Fibroblast of lung (primary cell): ENCODE results near the gene SPRYD3. TPM values are rescaled to one million over a fixed set of nuclear protein-coding genes. Genes with fewer than 3 reads are reported as not detected.

ENCODE experiments used
- DNase-seq, 2 donors: peaks; one replicate each; pipeline versions ENCODE4 v3.0.0 to v3.0.0-alpha.2; 2010; ENCODE audit warnings: low read depth in 2 of 2
- H2AFZ ChIP-seq: 2 replicates; pipeline ENCODE4 v1.5.1; 2012; ENCODE audit warnings: low read length, control low read depth, inconsistent platforms
- H3K27ac ChIP-seq: 2 replicates; pipeline ENCODE4 v1.5.1; 2011; ENCODE audit warnings: low read length, control low read depth; ENCODE audit not compliant: insufficient read depth
- H3K27me3 ChIP-seq: 2 replicates; pipeline ENCODE4 v1.5.1; 2011; ENCODE audit warnings: mild to moderate bottlenecking, low read length; ENCODE audit not compliant: control insufficient read depth, insufficient read depth
- H3K36me3 ChIP-seq: 2 replicates; pipeline ENCODE4 v1.5.1; 2011; ENCODE audit warnings: low read length; ENCODE audit not compliant: control insufficient read depth, insufficient read depth
- H3K4me1 ChIP-seq: 2 replicates; pipeline ENCODE4 v1.5.1; 2011; ENCODE audit warnings: low read length; ENCODE audit not compliant: control insufficient read depth, insufficient read depth; ENCODE audit errors: extremely low read depth
- H3K4me2 ChIP-seq: 2 replicates; pipeline ENCODE4 v1.5.1; 2011; ENCODE audit warnings: low read length, control low read depth; ENCODE audit not compliant: insufficient read depth; ENCODE audit errors: extremely low read depth
- H3K4me3 ChIP-seq, 4 experiments: fragments of 200-600 bp in 1 of 4; sonication (generic) in 1 of 4; replicated peaks in 1 of 4; 2 replicates each; pipeline ENCODE4 v1.5.1; 2011 to 2016; ENCODE audit warnings: low read length in 4 of 4, low read depth in 3 of 4, mild to moderate bottlenecking in 3 of 4, control low read depth in 2 of 4, inconsistent platforms in 1 of 4, mixed read lengths in 1 of 4; ENCODE audit not compliant: insufficient read depth in 1 of 4; ENCODE audit errors: control extremely low read depth in 1 of 4
- H3K79me2 ChIP-seq: 2 replicates; pipeline ENCODE4 v1.5.1; 2012; ENCODE audit warnings: mild to moderate bottlenecking, low read length, inconsistent platforms; ENCODE audit not compliant: control insufficient read depth, insufficient read depth
- H3K9ac ChIP-seq: 2 replicates; pipeline ENCODE4 v1.5.1; 2011; ENCODE audit warnings: mild to moderate bottlenecking, low read length, control low read depth; ENCODE audit not compliant: insufficient read depth
- H3K9me3 ChIP-seq: 2 replicates; pipeline ENCODE4 v1.5.1; 2012; ENCODE audit warnings: low read depth, low read length; ENCODE audit not compliant: control insufficient read depth, insufficient read depth
- H4K20me1 ChIP-seq: 2 replicates; pipeline ENCODE4 v1.5.1; 2011; ENCODE audit warnings: low read length; ENCODE audit not compliant: control insufficient read depth, insufficient read depth; ENCODE audit errors: extremely low read depth
- EZH2 ChIP-seq: IDR thresholded peaks from 2 replicates; pipeline ENCODE4 v1.5.1; 2012; ENCODE audit warnings: low read length, control low read depth, mild to moderate bottlenecking; ENCODE audit errors: missing control alignments
- polyA plus RNA-seq, 2 donors: library from polyadenylated mRNA; depleted of rRNA in 1 of 2; stranded (reverse) in 1 of 2; unstranded in 1 of 2; fragments of >200 nt; gene quantifications; 2 replicates each; pipeline ENCODE4 v1.2.1, GENCODE V29; 2011 to 2012; ENCODE audit warnings: missing spikeins in 1 of 2
- total RNA-seq: library from RNA; depleted of rRNA; stranded (reverse); fragments of >200 nt; gene quantifications from 2 replicates; pipeline ENCODE4 v1.2.1, GENCODE V29; 2014
- TF ChIP-seq, protein P1 (sequence below), 2 donors: IDR thresholded peaks in 1 of 2; conservative IDR thresholded peaks in 1 of 2; 1 replicate in 1 of 2; 2 replicates in 1 of 2; pipeline ENCODE4 v1.5.1; 2011 to 2012; ENCODE audit warnings: low read length in 2 of 2, control low read depth in 1 of 2, inconsistent platforms in 1 of 2, low read depth in 1 of 2, mild to moderate bottlenecking in 1 of 2

SPRYD3 gene
- total and polyA plus RNA-seq, 2 donors (not counting 1 experiment from before 2014, with no cell fraction given) = 18.2 to 23.3 TPM

DNA sequence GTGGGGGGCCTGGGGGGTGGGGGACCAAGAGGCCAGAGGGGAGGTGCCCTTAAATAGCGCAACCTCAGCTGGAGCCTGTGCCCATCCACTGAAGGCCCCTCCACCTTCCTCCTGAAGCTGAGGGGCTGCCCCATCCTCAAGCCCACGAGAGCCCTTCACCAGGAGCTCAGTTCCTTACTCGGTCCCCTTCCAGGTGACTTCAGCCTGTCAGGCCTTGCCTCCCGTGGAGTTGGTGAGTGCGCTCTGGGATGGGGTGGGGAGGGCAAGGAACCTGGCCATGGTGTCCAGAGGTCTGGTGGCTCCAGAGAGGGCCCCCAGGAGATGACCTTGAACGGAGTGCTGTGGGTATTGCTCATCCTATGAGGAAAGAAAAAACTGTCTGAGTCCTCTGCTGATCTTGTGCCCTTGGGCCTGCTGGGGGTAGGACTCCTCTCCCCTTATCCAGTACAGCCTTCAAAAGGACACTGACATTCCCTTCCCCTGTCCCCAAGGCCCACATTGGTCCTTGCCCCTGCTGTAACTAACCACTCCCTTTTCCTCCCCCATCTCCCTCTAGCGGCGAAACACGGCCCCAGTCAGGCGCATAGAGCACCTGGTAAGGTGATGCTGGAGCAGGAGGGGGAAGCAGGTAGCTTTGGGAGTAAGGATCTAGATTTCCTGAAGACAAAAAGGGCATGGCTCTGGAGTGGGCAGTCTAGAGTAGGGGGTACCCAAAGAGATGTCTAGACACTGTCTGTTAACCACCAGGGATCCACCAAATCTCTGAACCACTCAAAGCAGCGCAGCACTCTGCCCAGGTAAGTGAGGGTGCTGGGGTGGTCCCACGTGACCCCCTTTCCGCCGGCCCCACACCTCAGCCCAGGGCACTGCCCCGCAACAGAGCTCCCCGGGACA is 25.7 kb downstream of the SPRYD3 start:
- H3K27ac ChIP-seq = peak overlapping the region; percentile 56
- no peaks in the 10 kb centered on the region for H3K9me3 ChIP-seq
- no peak overlapping the region for H2AFZ ChIP-seq
- peak overlapping the region; percentile 35 for H3K4me2 ChIP-seq
- H3K4me3 ChIP-seq = peak overlapping the region in 2 of 4 experiments; percentile 6 to 46
- no peak overlapping the region for H3K9ac ChIP-seq
- H3K4me1 ChIP-seq = peaks cover 31% of the 10 kb centered on the region
- TF ChIP-seq, protein P1, sequence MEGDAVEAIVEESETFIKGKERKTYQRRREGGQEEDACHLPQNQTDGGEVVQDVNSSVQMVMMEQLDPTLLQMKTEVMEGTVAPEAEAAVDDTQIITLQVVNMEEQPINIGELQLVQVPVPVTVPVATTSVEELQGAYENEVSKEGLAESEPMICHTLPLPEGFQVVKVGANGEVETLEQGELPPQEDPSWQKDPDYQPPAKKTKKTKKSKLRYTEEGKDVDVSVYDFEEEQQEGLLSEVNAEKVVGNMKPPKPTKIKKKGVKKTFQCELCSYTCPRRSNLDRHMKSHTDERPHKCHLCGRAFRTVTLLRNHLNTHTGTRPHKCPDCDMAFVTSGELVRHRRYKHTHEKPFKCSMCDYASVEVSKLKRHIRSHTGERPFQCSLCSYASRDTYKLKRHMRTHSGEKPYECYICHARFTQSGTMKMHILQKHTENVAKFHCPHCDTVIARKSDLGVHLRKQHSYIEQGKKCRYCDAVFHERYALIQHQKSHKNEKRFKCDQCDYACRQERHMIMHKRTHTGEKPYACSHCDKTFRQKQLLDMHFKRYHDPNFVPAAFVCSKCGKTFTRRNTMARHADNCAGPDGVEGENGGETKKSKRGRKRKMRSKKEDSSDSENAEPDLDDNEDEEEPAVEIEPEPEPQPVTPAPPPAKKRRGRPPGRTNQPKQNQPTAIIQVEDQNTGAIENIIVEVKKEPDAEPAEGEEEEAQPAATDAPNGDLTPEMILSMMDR (conservative IDR thresholded peaks at IDR 0.05 in 1 of 2, IDR thresholded peaks at IDR 0.05 in 1 of 2; ENCODE audit: low read depth in 1 of 2, low read length in 2 of 2) = peak; percentile 64 to 74
- TF ChIP-seq EZH2 = no peak
- H3K36me3 ChIP-seq = peaks cover 26% of the 10 kb centered on the region
- DNase-seq = no peak
- peaks cover 25% of the 10 kb centered on the region for H3K79me2 ChIP-seq
- no peaks in the 10 kb centered on the region for H3K27me3 ChIP-seq
- H4K20me1 ChIP-seq = no peaks in the 10 kb centered on the region

DNA sequence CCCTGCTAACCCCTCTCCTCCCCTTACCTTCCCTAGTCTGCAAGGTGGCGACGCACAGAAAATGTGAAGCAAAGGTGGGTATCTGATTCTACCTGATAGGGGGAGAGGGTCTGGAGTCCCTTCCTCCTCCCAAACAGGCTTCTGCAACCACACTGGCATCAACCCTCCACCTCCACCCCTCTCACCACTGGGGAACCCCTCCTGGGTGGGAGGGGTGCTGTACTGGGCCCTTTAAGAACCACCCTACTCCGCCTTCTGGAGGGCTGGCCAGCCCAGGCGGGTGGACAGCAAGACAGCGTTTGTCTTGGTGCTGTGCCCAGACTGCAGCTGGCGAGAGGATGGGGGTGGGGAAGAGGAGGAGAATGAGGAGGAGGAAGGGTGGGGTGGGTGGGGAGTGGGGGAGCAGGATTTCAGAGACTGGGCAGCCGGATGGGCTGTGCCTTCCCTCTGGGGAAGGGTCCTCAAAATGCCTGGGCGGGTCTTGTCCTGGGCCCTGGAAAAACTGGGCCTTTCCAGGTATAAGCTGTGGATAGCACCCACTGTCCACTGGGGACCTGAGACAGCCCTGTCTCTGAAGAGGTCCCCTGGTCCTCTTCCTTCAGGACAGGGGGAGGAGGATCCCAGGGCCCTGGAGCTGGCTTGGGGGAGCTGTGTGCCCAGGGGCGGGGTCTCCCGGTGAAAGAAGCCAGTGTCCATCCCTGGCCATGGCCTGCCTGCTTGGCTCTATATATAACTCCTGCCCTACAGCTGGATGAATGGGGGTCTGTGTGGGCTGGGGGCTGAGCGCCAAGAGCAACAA is 26.6 kb downstream of the SPRYD3 start:
- DNase-seq = peak; percentile 81 to 92
- peak overlapping the region; percentile 95 for H3K27ac ChIP-seq

More for the DNA sequence above, 26.6 kb downstream of the SPRYD3 start:
- Histone ChIP-seq H3K27me3 (no peaks in the 10 kb centered on the region), H3K36me3 (peaks cover 19% of the 10 kb centered on the region), H3K4me3 (peak overlapping the region in 3 of 4 experiments; percentile 27 to 90 (median 83)), H3K79me2 (peaks cover 25% of the 10 kb centered on the region), H2AFZ (no peak overlapping the region), H3K4me2 (peak overlapping the region; percentile 97), H4K20me1 (no peaks in the 10 kb centered on the region), H3K9ac (peak overlapping the region; percentile 26), H3K9me3 (no peaks in the 10 kb centered on the region), H3K4me1 (peaks cover 37% of the 10 kb centered on the region)
- no peak for TF ChIP-seq EZH2
- TF ChIP-seq, protein P1 (conservative IDR thresholded peaks at IDR 0.05 in 1 of 2, IDR thresholded peaks at IDR 0.05 in 1 of 2; ENCODE audit: low read depth in 1 of 2, low read length in 2 of 2) = no peak
